Right atrium auricular region (tissue), 2 donors: ENCODE measurements around the gene ZNF426. TPM values are rescaled to one million over a fixed set of nuclear protein-coding genes. Genes with fewer than 3 reads are reported as not detected.

ENCODE experiments used
- DNase-seq: peaks from one replicate; pipeline ENCODE4 v3.0.0-alpha.2; 2019; ENCODE audit warnings: low spot score
- H3K27ac ChIP-seq, 2 donors: fragments of 200-600 bp; sonication (generic); 1 replicate in 1 of 2; 2 replicates in 1 of 2; pipeline ENCODE4 v1.5.1; 2016 to 2019
- H3K27me3 ChIP-seq, 2 donors: fragments of 200-600 bp; sonication (generic); one replicate each; pipeline versions ENCODE4 v1.5.1 to v1.6.0; 2017 to 2019
- H3K36me3 ChIP-seq: fragments of 200-600 bp; sonication (generic); one replicate; pipeline ENCODE4 v1.5.1; 2016
- H3K4me1 ChIP-seq, 2 donors: fragments of 200-600 bp; sonication (generic); one replicate each; pipeline versions ENCODE4 v1.5.1 to v1.6.0; 2017 to 2019
- H3K4me3 ChIP-seq, 2 donors: fragments of 200-600 bp; sonication (generic); 1 replicate in 1 of 2; 2 replicates in 1 of 2; pipeline ENCODE4 v1.5.1; 2017 to 2019; ENCODE audit warnings: mild to moderate bottlenecking in 1 of 2, moderate library complexity in 1 of 2
- H3K9me3 ChIP-seq, 2 donors: fragments of 200-600 bp; sonication (generic); one replicate each; pipeline ENCODE4 v1.5.1; 2019
- CTCF ChIP-seq, 2 donors: fragments of 200-600 bp; sonication (generic); IDR thresholded peaks; one replicate each; pipeline ENCODE4 v1.5.1; 2019; ENCODE audit warnings: antibody characterized with exemption in 2 of 2
- total RNA-seq, 2 donors: library from RNA; depleted of rRNA; stranded (reverse); fragments of >200 nt; gene quantifications; one replicate each; pipeline ENCODE4 v1.1.0, GENCODE V29; 2016

Gene ZNF426
- total RNA-seq, 2 donors from 2014 or later = 9.6 TPM

GRCh38 chr19:9535934-9536333 lies 2.5 kb downstream of the ZNF426 start:
- Histone ChIP-seq H3K27me3 (no peaks in the 10 kb centered on the region), H3K36me3 (peaks cover 54% of the 10 kb centered on the region), H3K4me1 (peaks cover 0 to 13% of the 10 kb centered on the region in 2 donors), H3K27ac (no peak overlapping the region), H3K4me3 (no peak overlapping the region), H3K9me3 (peaks cover 0 to 56% of the 10 kb centered on the region in 2 donors)
- no peak for TF ChIP-seq CTCF (IDR thresholded peaks at IDR 0.05)
- DNase-seq = no peak

- no peak overlapping the region for H3K4me3 ChIP-seq
- no peaks in the 10 kb centered on the region for H3K4me1 ChIP-seq
- no peak for TF ChIP-seq CTCF (IDR thresholded peaks at IDR 0.05)
- no peak overlapping the region for H3K27ac ChIP-seq
- peaks cover 24 to 96% of the 10 kb centered on the region in 2 donors for H3K9me3 ChIP-seq
- DNase-seq = no peak
- H3K36me3 ChIP-seq = peaks cover 94% of the 10 kb centered on the region
- H3K27me3 ChIP-seq = no peaks in the 10 kb centered on the region
Measured at GRCh38 chr19:9531933-9532332, 6.5 kb downstream of the ZNF426 start.

- no peak overlapping the region for H3K27ac ChIP-seq
- no peak for TF ChIP-seq CTCF (IDR thresholded peaks at IDR 0.05)
- H3K9me3 ChIP-seq = peaks cover 47 to 100% of the 10 kb centered on the region in 2 donors
- DNase-seq = no peak
- H3K36me3 ChIP-seq = peaks cover 89% of the 10 kb centered on the region
- no peak overlapping the region for H3K4me3 ChIP-seq
- no peaks in the 10 kb centered on the region for H3K27me3 ChIP-seq
- no peaks in the 10 kb centered on the region for H3K4me1 ChIP-seq
Measured at GRCh38 chr19:9528757-9529336, 9.6 kb downstream of the ZNF426 start.

GRCh38 chr19:9523885-9524474 lies 14.5 kb downstream of the ZNF426 start:
- H3K9me3 ChIP-seq = peaks cover 65 to 100% of the 10 kb centered on the region in 2 donors
- peaks cover 44% of the 10 kb centered on the region for H3K36me3 ChIP-seq
- no peak for TF ChIP-seq CTCF (IDR thresholded peaks at IDR 0.05)

GRCh38 chr19:9507285-9507684 lies 31.2 kb downstream of the ZNF426 start:
- no peak overlapping the region for H3K27ac ChIP-seq
- H3K36me3 ChIP-seq = no peaks in the 10 kb centered on the region
- H3K9me3 ChIP-seq = peaks cover 7 to 70% of the 10 kb centered on the region in 2 donors
- no peaks in the 10 kb centered on the region for H3K27me3 ChIP-seq
- no peak overlapping the region for H3K4me3 ChIP-seq
- no peak for TF ChIP-seq CTCF (IDR thresholded peaks at IDR 0.05)
- H3K4me1 ChIP-seq = no peaks in the 10 kb centered on the region
- DNase-seq = no peak

More at GRCh38 chr19:9523885-9524474, 14.5 kb downstream of the ZNF426 start:
- no peaks in the 10 kb centered on the region for H3K27me3 ChIP-seq
- no peak overlapping the region for H3K4me3 ChIP-seq
- no peaks in the 10 kb centered on the region for H3K4me1 ChIP-seq
- no peak for DNase-seq
- H3K27ac ChIP-seq = no peak overlapping the region
